Hepatocyte (in vitro differentiated cells): ENCODE data around the gene MYRF. TPM values are rescaled to one million over a fixed set of nuclear protein-coding genes. Genes with fewer than 3 reads are reported as not detected.

ENCODE experiments used
- DNase-seq: peaks from one replicate; pipeline ENCODE4 v3.0.0-alpha.2; 2016; ENCODE audit warnings: low spot score
- H2AFZ ChIP-seq: fragments of 200-600 bp; sonication (generic); 2 replicates; pipeline ENCODE4 v1.6.0; 2016; ENCODE audit warnings: antibody characterized with exemption, mild to moderate bottlenecking
- H3K27ac ChIP-seq: fragments of 200-600 bp; sonication (generic); 2 replicates; pipeline ENCODE4 v1.5.1; 2016; ENCODE audit warnings: mild to moderate bottlenecking
- H3K27me3 ChIP-seq: fragments of 200-600 bp; sonication (generic); 2 replicates; pipeline ENCODE4 v1.6.1; 2016
- H3K36me3 ChIP-seq: fragments of 200-600 bp; sonication (generic); replicated peaks from 2 replicates; pipeline ENCODE4 v1.5.1; 2016; ENCODE audit warnings: low read depth; ENCODE audit not compliant: insufficient read depth
- H3K4me1 ChIP-seq: fragments of 200-600 bp; sonication (generic); 2 replicates; pipeline ENCODE4 v1.5.1; 2016; ENCODE audit warnings: mild to moderate bottlenecking, moderate library complexity; ENCODE audit not compliant: insufficient read depth
- H3K4me2 ChIP-seq: fragments of 200-600 bp; sonication (generic); 2 replicates; pipeline ENCODE4 v1.6.0; 2016
- H3K4me3 ChIP-seq: fragments of 200-600 bp; sonication (generic); 2 replicates; pipeline ENCODE4 v1.5.1; 2016; ENCODE audit warnings: mild to moderate bottlenecking
- H3K79me2 ChIP-seq: fragments of 200-600 bp; sonication (generic); 2 replicates; pipeline ENCODE4 v1.6.0; 2017; ENCODE audit warnings: mild to moderate bottlenecking
- H3K9me2 ChIP-seq: fragments of 200-600 bp; sonication (generic); replicated peaks from 2 replicates; pipeline ENCODE4 v1.6.0; 2017; ENCODE audit warnings: mild to moderate bottlenecking; ENCODE audit not compliant: insufficient read depth
- H3K9me3 ChIP-seq: fragments of 200-600 bp; sonication (generic); 2 replicates; pipeline ENCODE4 v1.5.1; 2016; ENCODE audit warnings: low read depth, mild to moderate bottlenecking
- H4K20me1 ChIP-seq: fragments of 200-600 bp; sonication (generic); 2 replicates; pipeline ENCODE4 v1.6.0; 2016; ENCODE audit warnings: mild to moderate bottlenecking; ENCODE audit not compliant: insufficient read depth, poor library complexity, severe bottlenecking
- EZH2 ChIP-seq: fragments of 200-600 bp; sonication (generic); IDR thresholded peaks from 2 replicates; pipeline ENCODE4 v1.6.1; 2016; ENCODE audit warnings: antibody characterized with exemption, mild to moderate bottlenecking, borderline replicate concordance
- EZH2phosphoT487 ChIP-seq: fragments of 200-600 bp; sonication (generic); IDR thresholded peaks from one replicate; pipeline ENCODE4 v1.6.1; 2018; ENCODE audit warnings: antibody characterized with exemption, mild to moderate bottlenecking, low read depth, moderate library complexity; ENCODE audit not compliant: unreplicated experiment, severe bottlenecking
- WGBS: methylation state at CpG from one replicate; pipeline ENCODE4 v1.1.6; 2016; ENCODE audit warnings: low lambda C conversion rate; ENCODE audit errors: missing lambda C conversion rate; 5-methylcytosine and 5-hydroxymethylcytosine counted together
- polyA plus RNA-seq: library from polyadenylated mRNA; unstranded; fragments of >200 nt; fragmentation: Nextera tagmentation; extraction: Ambion mirVana; gene quantifications from 2 replicates; pipeline ENCODE4 v1.2.1, GENCODE V29; 2016
- total RNA-seq: library from RNA; depleted of rRNA; stranded (reverse); fragments of >200 nt; gene quantifications from 2 replicates; pipeline ENCODE4 v1.2.3, GENCODE V29; 2014
- TF ChIP-seq, protein P1 (sequence below): fragments of 200-600 bp; sonication (generic); IDR thresholded peaks from 2 replicates; pipeline ENCODE4 v1.5.1; 2016; ENCODE audit warnings: antibody characterized with exemption, mild to moderate bottlenecking; ENCODE audit not compliant: poor library complexity

The MYRF gene
- total and polyA plus RNA-seq, 2 experiments from 2014 or later = 57.3 to 96.7 TPM

- Histone ChIP-seq H3K9me3 (no peaks in the 10 kb centered on the region), H3K27me3 (no peaks in the 10 kb centered on the region), H3K79me2 (no peaks in the 10 kb centered on the region), H3K4me3 (no peak overlapping the region), H2AFZ (no peak overlapping the region), H3K27ac (no peak overlapping the region), H3K9me2 (no peaks in the 10 kb centered on the region), H4K20me1 (no peaks in the 10 kb centered on the region), H3K4me2 (no peak overlapping the region), H3K4me1 (peaks cover 28% of the 10 kb centered on the region), H3K36me3 (no peaks in the 10 kb centered on the region)
- DNase-seq = no peak
- TF ChIP-seq, protein P1, sequence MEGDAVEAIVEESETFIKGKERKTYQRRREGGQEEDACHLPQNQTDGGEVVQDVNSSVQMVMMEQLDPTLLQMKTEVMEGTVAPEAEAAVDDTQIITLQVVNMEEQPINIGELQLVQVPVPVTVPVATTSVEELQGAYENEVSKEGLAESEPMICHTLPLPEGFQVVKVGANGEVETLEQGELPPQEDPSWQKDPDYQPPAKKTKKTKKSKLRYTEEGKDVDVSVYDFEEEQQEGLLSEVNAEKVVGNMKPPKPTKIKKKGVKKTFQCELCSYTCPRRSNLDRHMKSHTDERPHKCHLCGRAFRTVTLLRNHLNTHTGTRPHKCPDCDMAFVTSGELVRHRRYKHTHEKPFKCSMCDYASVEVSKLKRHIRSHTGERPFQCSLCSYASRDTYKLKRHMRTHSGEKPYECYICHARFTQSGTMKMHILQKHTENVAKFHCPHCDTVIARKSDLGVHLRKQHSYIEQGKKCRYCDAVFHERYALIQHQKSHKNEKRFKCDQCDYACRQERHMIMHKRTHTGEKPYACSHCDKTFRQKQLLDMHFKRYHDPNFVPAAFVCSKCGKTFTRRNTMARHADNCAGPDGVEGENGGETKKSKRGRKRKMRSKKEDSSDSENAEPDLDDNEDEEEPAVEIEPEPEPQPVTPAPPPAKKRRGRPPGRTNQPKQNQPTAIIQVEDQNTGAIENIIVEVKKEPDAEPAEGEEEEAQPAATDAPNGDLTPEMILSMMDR = no peak
- TF ChIP-seq EZH2 (no peak), EZH2phosphoT487 (no peak)
- WGBS = 85% methylated on average over 15 of the region's 15 CpGs
Observed at GRCh38 chr11:61745781-61746441, 6.5 kb upstream of the MYRF start.

DNA sequence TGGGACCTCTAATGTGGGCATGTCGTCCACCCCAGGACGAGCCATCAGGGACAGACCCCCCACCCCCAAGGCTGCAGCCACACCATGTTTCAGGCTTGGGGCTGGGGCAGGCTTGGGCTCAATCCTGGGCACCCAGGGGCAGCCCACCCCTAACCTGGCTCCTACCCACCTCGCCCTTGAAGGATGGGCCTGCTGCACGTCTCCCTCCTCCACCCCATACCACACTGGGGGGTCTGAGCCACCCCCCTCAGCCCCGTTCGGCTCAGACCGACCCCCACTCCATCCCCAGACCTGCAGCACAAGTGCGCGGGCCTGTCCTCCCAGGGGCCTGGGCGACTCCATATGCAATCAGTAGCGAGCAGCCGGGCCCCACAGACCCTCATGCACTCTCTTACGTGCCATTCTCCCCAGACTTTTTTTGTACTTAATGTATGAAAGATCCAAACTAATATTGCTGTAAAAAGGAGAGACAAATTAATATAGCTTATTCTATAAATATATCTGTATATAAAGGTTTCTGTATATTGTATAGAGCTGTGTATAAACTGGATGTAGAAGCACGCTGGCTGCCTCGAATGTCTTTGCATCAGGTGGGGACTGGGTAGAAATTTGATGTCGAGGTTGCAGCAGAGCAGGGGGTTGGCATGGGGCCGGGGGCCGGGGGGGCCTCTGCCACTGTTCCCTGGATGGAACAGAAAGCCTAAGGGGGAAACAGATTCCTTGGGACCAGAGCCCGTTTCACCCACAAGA lies 5.8 kb upstream of the MYRF start:
- 89% methylated on average over 19 of the region's 19 CpGs for WGBS
- Histone ChIP-seq H3K4me1 (peaks cover 28% of the 10 kb centered on the region), H2AFZ (no peak overlapping the region), H3K27me3 (no peaks in the 10 kb centered on the region), H3K9me3 (no peaks in the 10 kb centered on the region), H3K36me3 (no peaks in the 10 kb centered on the region), H3K4me2 (no peak overlapping the region), H3K27ac (no peak overlapping the region), H3K79me2 (no peaks in the 10 kb centered on the region), H3K9me2 (no peaks in the 10 kb centered on the region), H4K20me1 (no peaks in the 10 kb centered on the region), H3K4me3 (no peak overlapping the region)
- no peak for DNase-seq
- TF ChIP-seq, protein P1 = no peak
- TF ChIP-seq EZH2 (no peak), EZH2phosphoT487 (no peak)

DNA sequence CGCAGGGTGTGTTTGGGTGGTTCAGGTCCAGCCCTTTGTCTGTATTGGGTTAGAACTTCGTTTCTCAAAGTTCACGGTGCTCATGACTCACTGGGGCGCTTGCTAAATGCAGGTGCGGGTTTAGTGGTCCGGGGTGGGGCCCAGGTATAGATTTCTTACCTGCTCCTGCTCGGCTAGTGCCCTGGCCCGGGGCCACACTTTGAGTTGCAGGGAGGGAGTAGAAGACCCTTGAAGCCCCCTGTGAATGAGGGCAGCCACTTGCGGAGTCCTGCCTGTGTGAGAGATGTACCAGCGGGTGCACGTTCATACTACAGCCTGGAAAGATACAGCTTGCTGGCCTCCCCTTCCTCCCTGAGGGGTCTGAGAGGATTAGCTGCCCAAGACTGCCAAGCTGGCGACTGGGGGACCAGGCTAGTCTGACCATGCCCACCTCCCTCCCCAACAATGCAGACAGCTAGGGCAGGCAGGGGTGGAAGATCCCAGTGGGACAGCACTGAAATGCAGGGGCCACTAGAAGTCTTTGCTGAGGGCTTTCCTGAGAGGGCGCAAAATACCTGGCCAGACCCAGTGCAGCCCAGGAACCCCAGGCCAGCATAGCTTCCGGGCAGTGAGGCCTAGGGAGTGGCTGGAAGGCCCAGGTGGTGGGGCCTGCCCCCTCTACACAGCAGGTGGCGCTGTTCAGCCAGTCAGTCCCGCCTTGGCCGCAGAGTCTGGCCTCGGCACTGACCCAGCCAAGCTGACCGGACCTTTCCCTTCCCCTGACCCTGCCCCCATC lies 5.1 kb upstream of the MYRF start:
- Histone ChIP-seq H3K4me3 (no peak overlapping the region), H3K4me1 (peaks cover 32% of the 10 kb centered on the region), H3K9me3 (no peaks in the 10 kb centered on the region), H3K36me3 (no peaks in the 10 kb centered on the region), H3K79me2 (peaks cover 5% of the 10 kb centered on the region), H3K27ac (peak overlapping the region; percentile 62), H4K20me1 (no peaks in the 10 kb centered on the region), H3K4me2 (no peak overlapping the region), H3K27me3 (no peaks in the 10 kb centered on the region), H2AFZ (no peak overlapping the region), H3K9me2 (no peaks in the 10 kb centered on the region)
- DNase-seq = peak; percentile 89
- 59% methylated on average over 19 of the region's 19 CpGs for WGBS
- TF ChIP-seq, protein P1 = peak; percentile 89
- TF ChIP-seq EZH2 (no peak), EZH2phosphoT487 (no peak)
